Neural progenitor cell (in vitro differentiated cells): Measurements from ENCODE around the gene KCNK10. TPM values are rescaled to one million over a fixed set of nuclear protein-coding genes. Genes with fewer than 3 reads are reported as not detected.

Experiments used
- DNase-seq: peaks from one replicate; pipeline ENCODE4 v3.0.0-alpha.2; 2016; ENCODE audit warnings: low spot score
- H2AFZ ChIP-seq: fragments of 200-600 bp; sonication (generic); replicated peaks from 2 replicates; pipeline ENCODE4 v1.6.1; 2016; ENCODE audit warnings: antibody characterized with exemption
- H3F3A ChIP-seq: fragments of 200-600 bp; sonication (generic); 2 replicates; pipeline ENCODE4 v1.6.1; 2016; ENCODE audit warnings: antibody characterized with exemption, low read depth
- H3K27ac ChIP-seq: fragments of 200-600 bp; sonication (generic); 2 replicates; pipeline ENCODE4 v1.5.1; 2016; ENCODE audit warnings: mild to moderate bottlenecking
- H3K27me3 ChIP-seq: fragments of 200-600 bp; sonication (generic); 2 replicates; pipeline ENCODE4 v1.6.1; 2016; ENCODE audit warnings: mild to moderate bottlenecking, moderate library complexity
- H3K36me3 ChIP-seq: fragments of 200-600 bp; sonication (generic); 2 replicates; pipeline ENCODE4 v1.5.1; 2016
- H3K4me1 ChIP-seq: fragments of 200-600 bp; sonication (generic); 2 replicates; pipeline ENCODE4 v1.6.1; 2016; ENCODE audit warnings: mixed run types
- H3K4me2 ChIP-seq: fragments of 200-600 bp; sonication (generic); 2 replicates; pipeline ENCODE4 v1.6.1; 2016
- H3K4me3 ChIP-seq: fragments of 200-600 bp; sonication (generic); 2 replicates; pipeline ENCODE4 v1.5.1; 2016
- H3K79me2 ChIP-seq: fragments of 200-600 bp; sonication (generic); 2 replicates; pipeline ENCODE4 v1.6.1; 2016; ENCODE audit warnings: low read depth
- H3K9ac ChIP-seq: fragments of 200-600 bp; sonication (generic); 2 replicates; pipeline ENCODE4 v1.6.1; 2016
- H3K9me3 ChIP-seq: fragments of 200-600 bp; sonication (generic); 2 replicates; pipeline ENCODE4 v1.5.1; 2016; ENCODE audit warnings: low read depth
- H4K20me1 ChIP-seq: fragments of 200-600 bp; sonication (generic); 2 replicates; pipeline ENCODE4 v1.6.1; 2016; ENCODE audit warnings: low read depth
- H3K27ac Mint-ChIP-seq: 3 replicates; pipeline ENCODE4 v1.8.0; 2021; ENCODE audit warnings: mixed read lengths
- H3K27me3 Mint-ChIP-seq: 2 replicates; pipeline ENCODE4 v1.8.0; 2022; ENCODE audit warnings: low read depth, mild to moderate bottlenecking, inconsistent platforms, moderate library complexity, mixed read lengths; ENCODE audit not compliant: insufficient read depth
- H3K36me3 Mint-ChIP-seq: 3 replicates; pipeline ENCODE4 v1.8.0; 2021; ENCODE audit warnings: mixed read lengths
- H3K4me1 Mint-ChIP-seq: 3 replicates; pipeline ENCODE4 v1.8.0; 2021; ENCODE audit warnings: mixed read lengths
- H3K4me3 Mint-ChIP-seq: 3 replicates; pipeline ENCODE4 v1.8.0; 2021; ENCODE audit warnings: mild to moderate bottlenecking, moderate library complexity, mixed read lengths
- H3K9me3 Mint-ChIP-seq: 3 replicates; pipeline ENCODE4 v1.8.0; 2020; ENCODE audit warnings: mixed read lengths
- EZH2 ChIP-seq: fragments of 200-600 bp; sonication (generic); IDR thresholded peaks from 2 replicates; pipeline ENCODE4 v1.6.1; 2017; ENCODE audit warnings: antibody characterized with exemption, mild to moderate bottlenecking, moderate library complexity
- EZH2phosphoT487 ChIP-seq: fragments of 200-600 bp; sonication (generic); IDR thresholded peaks from 2 replicates; pipeline ENCODE4 v1.6.1; 2017; ENCODE audit warnings: antibody characterized with exemption
- total RNA-seq: library from RNA; depleted of rRNA; stranded (reverse); fragments of >200 nt; gene quantifications from 2 replicates; pipeline ENCODE4 v1.2.3, GENCODE V29; 2015; ENCODE audit warnings: low replicate concordance
- TF ChIP-seq, protein P1 (sequence below): fragments of 200-600 bp; sonication (generic); IDR thresholded peaks from 2 replicates; pipeline ENCODE4 v1.5.1; 2017; ENCODE audit warnings: antibody characterized with exemption, mild to moderate bottlenecking

KCNK10 gene
- total RNA-seq, 1 donor from 2014 or later = 6.9 TPM

- H3K4me1 ChIP-seq = peaks cover 36% of the 10 kb centered on the region
- H3K27me3 Mint-ChIP-seq = peaks cover 26% of the 10 kb centered on the region
- peak overlapping the region; percentile 85 for H2AFZ ChIP-seq
- peak; percentile 51 for TF ChIP-seq EZH2
- no peak for TF ChIP-seq EZH2phosphoT487
- no peaks in the 10 kb centered on the region for H3K9me3 ChIP-seq
- peaks cover 29% of the 10 kb centered on the region for H3K4me1 Mint-ChIP-seq
- no peaks in the 10 kb centered on the region for H3K79me2 ChIP-seq
- no peak overlapping the region for H3K9ac ChIP-seq
- peaks cover 2% of the 10 kb centered on the region for H3K36me3 Mint-ChIP-seq
- peaks cover 10% of the 10 kb centered on the region for H3K9me3 Mint-ChIP-seq
- H4K20me1 ChIP-seq = no peaks in the 10 kb centered on the region
- H3K36me3 ChIP-seq = no peaks in the 10 kb centered on the region
- peaks cover 16% of the 10 kb centered on the region for H3F3A ChIP-seq
- H3K27ac Mint-ChIP-seq = peak overlapping the region; percentile 79
- peaks cover 90% of the 10 kb centered on the region for H3K27me3 ChIP-seq
- H3K27ac ChIP-seq = no peak overlapping the region
- peak overlapping the region; percentile 79 for H3K4me2 ChIP-seq
- peak overlapping the region; percentile 94 for H3K4me3 Mint-ChIP-seq
- DNase-seq = peak; percentile 57
- peak overlapping the region; percentile 62 for H3K4me3 ChIP-seq
Observed at GRCh38 chr14:88326352-88327103, 3.5 kb upstream of the KCNK10 start.

DNA sequence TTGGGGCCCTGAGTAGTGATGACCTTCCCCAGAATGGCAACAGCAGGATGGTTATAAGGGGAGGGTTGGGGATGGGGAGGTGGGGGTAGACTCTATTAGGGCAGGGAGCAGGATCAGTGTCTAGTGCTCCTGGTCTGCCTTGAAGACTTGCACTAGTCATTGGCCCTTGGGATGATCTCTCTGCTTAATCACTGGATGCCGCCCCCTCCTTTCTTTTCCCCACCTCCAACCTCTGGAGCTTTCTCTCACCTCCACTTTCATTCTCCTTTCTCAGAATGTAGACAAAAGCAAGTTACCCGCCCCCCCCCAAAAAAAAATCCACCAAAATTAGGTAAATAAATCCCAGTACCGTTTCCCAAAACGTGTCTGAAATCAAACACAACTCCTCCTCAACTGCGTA lies 2.8 kb upstream of the KCNK10 start:
- H3F3A ChIP-seq = peaks cover 19% of the 10 kb centered on the region
- H3K27ac Mint-ChIP-seq = no peak overlapping the region
- no peak overlapping the region for H3K9ac ChIP-seq
- TF ChIP-seq, protein P1, sequence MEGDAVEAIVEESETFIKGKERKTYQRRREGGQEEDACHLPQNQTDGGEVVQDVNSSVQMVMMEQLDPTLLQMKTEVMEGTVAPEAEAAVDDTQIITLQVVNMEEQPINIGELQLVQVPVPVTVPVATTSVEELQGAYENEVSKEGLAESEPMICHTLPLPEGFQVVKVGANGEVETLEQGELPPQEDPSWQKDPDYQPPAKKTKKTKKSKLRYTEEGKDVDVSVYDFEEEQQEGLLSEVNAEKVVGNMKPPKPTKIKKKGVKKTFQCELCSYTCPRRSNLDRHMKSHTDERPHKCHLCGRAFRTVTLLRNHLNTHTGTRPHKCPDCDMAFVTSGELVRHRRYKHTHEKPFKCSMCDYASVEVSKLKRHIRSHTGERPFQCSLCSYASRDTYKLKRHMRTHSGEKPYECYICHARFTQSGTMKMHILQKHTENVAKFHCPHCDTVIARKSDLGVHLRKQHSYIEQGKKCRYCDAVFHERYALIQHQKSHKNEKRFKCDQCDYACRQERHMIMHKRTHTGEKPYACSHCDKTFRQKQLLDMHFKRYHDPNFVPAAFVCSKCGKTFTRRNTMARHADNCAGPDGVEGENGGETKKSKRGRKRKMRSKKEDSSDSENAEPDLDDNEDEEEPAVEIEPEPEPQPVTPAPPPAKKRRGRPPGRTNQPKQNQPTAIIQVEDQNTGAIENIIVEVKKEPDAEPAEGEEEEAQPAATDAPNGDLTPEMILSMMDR = no peak
- no peak for TF ChIP-seq EZH2phosphoT487
- no peak for TF ChIP-seq EZH2
- peaks cover 10% of the 10 kb centered on the region for H3K9me3 Mint-ChIP-seq
- H3K79me2 ChIP-seq = peaks cover 5% of the 10 kb centered on the region
- peak overlapping the region; percentile 94 for H3K4me3 Mint-ChIP-seq
- peak overlapping the region; percentile 85 for H2AFZ ChIP-seq
- H3K27me3 Mint-ChIP-seq = peaks cover 26% of the 10 kb centered on the region
- H3K4me2 ChIP-seq = peak overlapping the region; percentile 79
- peaks cover 2% of the 10 kb centered on the region for H3K36me3 Mint-ChIP-seq
- no peak overlapping the region for H3K27ac ChIP-seq
- no peaks in the 10 kb centered on the region for H3K36me3 ChIP-seq
- H3K9me3 ChIP-seq = no peaks in the 10 kb centered on the region
- H4K20me1 ChIP-seq = no peaks in the 10 kb centered on the region
- H3K4me1 Mint-ChIP-seq = peaks cover 29% of the 10 kb centered on the region
- DNase-seq = no peak
- H3K4me3 ChIP-seq = peak overlapping the region; percentile 62
- H3K27me3 ChIP-seq = peaks cover 96% of the 10 kb centered on the region
- H3K4me1 ChIP-seq = peaks cover 39% of the 10 kb centered on the region

DNA sequence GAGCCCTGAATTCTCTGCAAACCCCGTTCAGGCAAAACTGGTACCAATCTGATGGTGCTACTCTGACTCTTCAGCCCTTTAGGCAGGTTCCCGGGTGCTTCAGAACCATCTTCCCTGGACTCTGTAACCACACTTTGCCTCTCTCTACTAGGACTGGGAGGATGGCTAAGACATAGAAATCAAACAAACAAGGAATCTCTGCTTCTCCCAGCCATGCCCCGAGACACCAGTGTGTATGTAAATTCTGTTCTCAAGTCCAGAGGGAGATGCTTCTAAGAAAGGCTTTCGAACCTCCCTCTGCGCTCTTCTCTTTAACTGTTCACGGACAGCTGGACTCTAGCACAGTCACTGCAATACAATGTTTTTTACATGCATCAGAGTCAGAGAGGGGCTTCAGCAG lies 1.9 kb upstream of the KCNK10 start:
- H3K4me3 ChIP-seq = peak overlapping the region; percentile 88
- no peak for DNase-seq
- peak overlapping the region; percentile 94 for H3K4me3 Mint-ChIP-seq

More for the DNA sequence above, 1.9 kb upstream of the KCNK10 start:
- H3K9me3 Mint-ChIP-seq = peaks cover 10% of the 10 kb centered on the region
- no peaks in the 10 kb centered on the region for H4K20me1 ChIP-seq
- peaks cover 29% of the 10 kb centered on the region for H3K4me1 Mint-ChIP-seq
- no peak overlapping the region for H2AFZ ChIP-seq
- TF ChIP-seq EZH2phosphoT487 (no peak), EZH2 (no peak)
- TF ChIP-seq, protein P1 = no peak
- no peaks in the 10 kb centered on the region for H3K9me3 ChIP-seq
- H3K27me3 Mint-ChIP-seq = peaks cover 26% of the 10 kb centered on the region
- peak overlapping the region; percentile 89 for H3K27ac Mint-ChIP-seq
- peaks cover 5% of the 10 kb centered on the region for H3K79me2 ChIP-seq
- peaks cover 98% of the 10 kb centered on the region for H3K27me3 ChIP-seq
- H3K27ac ChIP-seq = no peak overlapping the region
- H3K4me2 ChIP-seq = peak overlapping the region; percentile 99
- H3K36me3 Mint-ChIP-seq = peaks cover 2% of the 10 kb centered on the region
- H3K9ac ChIP-seq = no peak overlapping the region
- H3K36me3 ChIP-seq = no peaks in the 10 kb centered on the region
- H3F3A ChIP-seq = peaks cover 19% of the 10 kb centered on the region
- peaks cover 39% of the 10 kb centered on the region for H3K4me1 ChIP-seq
